NB4 (cell line): Measurements from ENCODE around the gene EXOC6B.

Experiments
- CTCF ChIP-seq: IDR thresholded peaks from one replicate; pipeline ENCODE4 v1.5.1; 2012; ENCODE audit warnings: low read depth, low read length
- POLR2A ChIP-seq: IDR thresholded peaks from 2 replicates; pipeline ENCODE4 v1.6.1; 2011; ENCODE audit warnings: mild to moderate bottlenecking; ENCODE audit not compliant: insufficient read length; ENCODE audit errors: extremely low read depth

GRCh38 chr2:72172478-72172877 is 653.4 kb downstream of the EXOC6B start:
- no peak for TF ChIP-seq CTCF
- no peak for TF ChIP-seq POLR2A
